Stomach (tissue), 4 donors: Measurements from ENCODE around the gene OSTF1.

Experiments used
- CTCF ChIP-seq, 7 experiments: fragments of 450-650 bp in 4 of 7; fragments of 200-600 bp in 3 of 7; sonication (generic) in 3 of 7; IDR thresholded peaks; one replicate each; pipeline ENCODE4 v1.5.1; 2016 to 2019; ENCODE audit warnings: antibody characterized with exemption in 7 of 7, control low read depth in 2 of 7, mild to moderate bottlenecking in 1 of 7
- EP300 ChIP-seq: sonication (generic); formaldehyde crosslinking; IDR thresholded peaks from one replicate; pipeline ENCODE4 v1.6.1; 2017; ENCODE audit warnings: antibody characterized with exemption
- POLR2A ChIP-seq, 4 donors: fragments of 450-650 bp; IDR thresholded peaks; one replicate each; pipeline ENCODE4 v1.6.1; 2016; ENCODE audit warnings: antibody characterized with exemption in 4 of 4, control low read depth in 2 of 4, mild to moderate bottlenecking in 1 of 4, moderate library complexity in 1 of 4

- TF ChIP-seq CTCF (IDR thresholded peaks at IDR 0.05) (no peak), POLR2A (IDR thresholded peaks at IDR 0.05) (no peak), EP300 (no peak)
These were observed 20.4 kb upstream of the OSTF1 start for GRCh38 chr9:75067894-75068293.
